PC-9 (cell line): Measurements from ENCODE around the gene GGPS1.

Source experiments
- EZH2 ChIP-seq: fragments of 200-600 bp; sonication (generic); IDR thresholded peaks from 2 replicates; pipeline ENCODE4 v1.8.0; 2017; ENCODE audit warnings: antibody characterized with exemption, low read depth
- TF ChIP-seq, protein P1 (sequence below): fragments of 200-600 bp; sonication (generic); conservative IDR thresholded peaks from 2 replicates; pipeline ENCODE4 v1.6.1; 2017; ENCODE audit warnings: mixed run types, antibody characterized with exemption, mild to moderate bottlenecking, moderate library complexity

GRCh38 chr1:235326719-235327558, 1.4 kb upstream of the GGPS1 start:
- TF ChIP-seq, protein P1, sequence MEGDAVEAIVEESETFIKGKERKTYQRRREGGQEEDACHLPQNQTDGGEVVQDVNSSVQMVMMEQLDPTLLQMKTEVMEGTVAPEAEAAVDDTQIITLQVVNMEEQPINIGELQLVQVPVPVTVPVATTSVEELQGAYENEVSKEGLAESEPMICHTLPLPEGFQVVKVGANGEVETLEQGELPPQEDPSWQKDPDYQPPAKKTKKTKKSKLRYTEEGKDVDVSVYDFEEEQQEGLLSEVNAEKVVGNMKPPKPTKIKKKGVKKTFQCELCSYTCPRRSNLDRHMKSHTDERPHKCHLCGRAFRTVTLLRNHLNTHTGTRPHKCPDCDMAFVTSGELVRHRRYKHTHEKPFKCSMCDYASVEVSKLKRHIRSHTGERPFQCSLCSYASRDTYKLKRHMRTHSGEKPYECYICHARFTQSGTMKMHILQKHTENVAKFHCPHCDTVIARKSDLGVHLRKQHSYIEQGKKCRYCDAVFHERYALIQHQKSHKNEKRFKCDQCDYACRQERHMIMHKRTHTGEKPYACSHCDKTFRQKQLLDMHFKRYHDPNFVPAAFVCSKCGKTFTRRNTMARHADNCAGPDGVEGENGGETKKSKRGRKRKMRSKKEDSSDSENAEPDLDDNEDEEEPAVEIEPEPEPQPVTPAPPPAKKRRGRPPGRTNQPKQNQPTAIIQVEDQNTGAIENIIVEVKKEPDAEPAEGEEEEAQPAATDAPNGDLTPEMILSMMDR: no peak
- TF ChIP-seq EZH2: no peak
